ENCODE data around the gene TLR8. TPM values are rescaled to one million over a fixed set of nuclear protein-coding genes. Genes with fewer than 3 reads are reported as not detected.

TLR8 gene
- total and polyA plus RNA-seq, 2 experiments from 2014 or later, result not detected

DNA sequence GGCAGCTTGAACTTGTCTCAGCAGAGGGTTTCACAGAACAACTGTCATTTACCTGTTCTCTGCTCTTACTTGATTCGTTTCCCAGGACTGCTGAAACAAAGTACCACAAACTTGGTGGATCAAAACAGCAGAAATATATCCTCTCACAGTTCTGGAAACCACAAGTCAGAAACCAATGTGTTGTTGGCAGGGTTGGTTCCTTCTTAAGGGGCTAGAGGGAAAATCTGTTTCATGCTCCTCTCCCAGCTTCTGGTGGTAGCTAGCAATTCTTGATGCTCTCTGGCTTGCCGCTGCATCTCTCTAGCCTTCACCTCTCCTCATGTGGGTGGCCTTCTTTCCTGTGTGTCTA lies 4.7 kb downstream of the TLR8 start (continued):
- TF ChIP-seq ETS1 (IDR thresholded peaks at IDR 0.05), result no peak
- no peak for TF ChIP-seq POLR2AphosphoS5 (IDR thresholded peaks at IDR 0.05; ENCODE audit: low read depth)
- no peak for TF ChIP-seq ZNF331 (CRISPR knock-in tag; IDR thresholded peaks at IDR 0.05; ENCODE audit: low read depth)
- no peak for TF ChIP-seq STAT1 (IDR thresholded peaks at IDR 0.05; ENCODE audit: unreplicated experiment)
- no peak for TF ChIP-seq JUNB (IDR thresholded peaks at IDR 0.05; ENCODE audit: unreplicated experiment)

DNA sequence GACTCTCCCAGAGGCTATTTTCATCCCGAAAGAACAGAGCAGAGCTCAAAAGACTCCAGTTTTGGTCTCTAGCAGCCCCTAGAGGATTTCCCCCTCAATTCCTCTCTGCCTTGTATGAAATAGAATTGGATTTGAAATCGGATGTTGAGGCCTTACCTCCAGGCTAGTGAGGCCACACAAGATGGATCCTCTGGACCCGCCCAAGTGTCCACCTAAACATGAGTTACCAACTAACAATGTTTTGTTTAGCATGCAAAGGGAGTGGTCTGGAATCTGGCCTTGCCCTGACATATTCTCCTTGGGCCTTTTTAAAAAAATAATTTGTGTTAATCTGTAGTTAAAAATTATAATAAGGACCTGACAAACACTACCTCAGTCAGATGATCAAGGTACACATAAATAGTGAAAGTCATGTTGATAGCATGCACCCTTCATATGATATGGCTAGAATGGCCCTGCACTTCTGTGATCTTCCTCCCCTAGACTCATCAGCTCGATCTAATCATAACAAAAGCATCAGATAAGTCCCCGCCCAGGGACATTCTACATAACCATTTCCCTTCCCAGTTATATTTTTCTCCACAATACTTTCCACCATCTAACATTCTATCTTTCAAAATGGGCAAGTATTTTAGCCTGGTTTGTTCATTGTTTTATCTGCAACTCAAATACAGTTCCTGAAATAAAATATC lies 6.5 kb downstream of the TLR8 start:
- no peaks in the 10 kb centered on the region for H3K36me3 Mint-ChIP-seq (ENCODE audit: low read depth)
- H3K27me3 Mint-ChIP-seq (ENCODE audit: insufficient read depth, low read depth, poor library complexity), result no peaks in the 10 kb centered on the region
- no peak overlapping the region for H2AFZ ChIP-seq
- no peak overlapping the region for H3K27ac ChIP-seq (ENCODE audit: low read depth)
- ATAC-seq, result no peak
- no peaks in the 10 kb centered on the region for H3K9me3 Mint-ChIP-seq
- H3K4me1 Mint-ChIP-seq, result peaks cover 5% of the 10 kb centered on the region; the same call in 1 of the 3 replicates
- H3K9me2 ChIP-seq (ENCODE audit: insufficient read depth), result no peaks in the 10 kb centered on the region
- H3K27me3 ChIP-seq (ENCODE audit: insufficient read depth), result no peaks in the 10 kb centered on the region
- no peak overlapping the region for H3K4me3 ChIP-seq
- H3K27ac Mint-ChIP-seq, result no peak overlapping the region
- TF ChIP-seq STAT1 (IDR thresholded peaks at IDR 0.05; ENCODE audit: unreplicated experiment) (no peak), EZH2 (IDR thresholded peaks at IDR 0.05; ENCODE audit: low read depth, unreplicated experiment) (no peak), CREB1 (CRISPR knock-in tag; IDR thresholded peaks at IDR 0.05; ENCODE audit: low read depth) (no peak), ZNF114 (CRISPR knock-in tag; IDR thresholded peaks at IDR 0.05) (no peak), ZNF462 (CRISPR knock-in tag; IDR thresholded peaks at IDR 0.05) (no peak)
- TF ChIP-seq, protein P1, sequence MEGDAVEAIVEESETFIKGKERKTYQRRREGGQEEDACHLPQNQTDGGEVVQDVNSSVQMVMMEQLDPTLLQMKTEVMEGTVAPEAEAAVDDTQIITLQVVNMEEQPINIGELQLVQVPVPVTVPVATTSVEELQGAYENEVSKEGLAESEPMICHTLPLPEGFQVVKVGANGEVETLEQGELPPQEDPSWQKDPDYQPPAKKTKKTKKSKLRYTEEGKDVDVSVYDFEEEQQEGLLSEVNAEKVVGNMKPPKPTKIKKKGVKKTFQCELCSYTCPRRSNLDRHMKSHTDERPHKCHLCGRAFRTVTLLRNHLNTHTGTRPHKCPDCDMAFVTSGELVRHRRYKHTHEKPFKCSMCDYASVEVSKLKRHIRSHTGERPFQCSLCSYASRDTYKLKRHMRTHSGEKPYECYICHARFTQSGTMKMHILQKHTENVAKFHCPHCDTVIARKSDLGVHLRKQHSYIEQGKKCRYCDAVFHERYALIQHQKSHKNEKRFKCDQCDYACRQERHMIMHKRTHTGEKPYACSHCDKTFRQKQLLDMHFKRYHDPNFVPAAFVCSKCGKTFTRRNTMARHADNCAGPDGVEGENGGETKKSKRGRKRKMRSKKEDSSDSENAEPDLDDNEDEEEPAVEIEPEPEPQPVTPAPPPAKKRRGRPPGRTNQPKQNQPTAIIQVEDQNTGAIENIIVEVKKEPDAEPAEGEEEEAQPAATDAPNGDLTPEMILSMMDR (conservative IDR thresholded peaks at IDR 0.05; ENCODE audit: low read depth in 2 of 2), result peak in 1 of 2 experiments; percentile 35; a peak in 2 of 4 replicates
- H3K36me3 ChIP-seq (ENCODE audit: insufficient read depth), result no peaks in the 10 kb centered on the region
- no peaks in the 10 kb centered on the region for H3K79me2 ChIP-seq (replicated peaks; ENCODE audit: insufficient read depth)
- no peak overlapping the region for H3K4me2 ChIP-seq
- no peaks in the 10 kb centered on the region for H3F3A ChIP-seq (replicated peaks; ENCODE audit: low read depth)
- H3K4me3 Mint-ChIP-seq, result no peak overlapping the region
- H3K4me1 ChIP-seq (ENCODE audit: insufficient read depth), result no peaks in the 10 kb centered on the region
- H4K20me1 ChIP-seq (replicated peaks; ENCODE audit: insufficient read depth), result no peaks in the 10 kb centered on the region
- DNase-seq (ENCODE audit: low spot score), result peak; percentile 9

All from GM23338 (cell line).